ELR (cell line): ENCODE data around the gene ETHE1.

Experiments
- DNase-seq: peaks from one replicate; pipeline ENCODE4 v3.0.0-alpha.2; 2015; ENCODE audit warnings: low read depth

Gene ETHE1, protein sequence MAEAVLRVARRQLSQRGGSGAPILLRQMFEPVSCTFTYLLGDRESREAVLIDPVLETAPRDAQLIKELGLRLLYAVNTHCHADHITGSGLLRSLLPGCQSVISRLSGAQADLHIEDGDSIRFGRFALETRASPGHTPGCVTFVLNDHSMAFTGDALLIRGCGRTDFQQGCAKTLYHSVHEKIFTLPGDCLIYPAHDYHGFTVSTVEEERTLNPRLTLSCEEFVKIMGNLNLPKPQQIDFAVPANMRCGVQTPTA

GRCh38 chr19:43526884-43527859 is at the start of gene ETHE1:
TSS of gene ETHE1 (minus strand) at chr19:43527201. CDS start at chr19:43527177, 24 bp downstream.
- peak; percentile 80 for DNase-seq

DNA sequence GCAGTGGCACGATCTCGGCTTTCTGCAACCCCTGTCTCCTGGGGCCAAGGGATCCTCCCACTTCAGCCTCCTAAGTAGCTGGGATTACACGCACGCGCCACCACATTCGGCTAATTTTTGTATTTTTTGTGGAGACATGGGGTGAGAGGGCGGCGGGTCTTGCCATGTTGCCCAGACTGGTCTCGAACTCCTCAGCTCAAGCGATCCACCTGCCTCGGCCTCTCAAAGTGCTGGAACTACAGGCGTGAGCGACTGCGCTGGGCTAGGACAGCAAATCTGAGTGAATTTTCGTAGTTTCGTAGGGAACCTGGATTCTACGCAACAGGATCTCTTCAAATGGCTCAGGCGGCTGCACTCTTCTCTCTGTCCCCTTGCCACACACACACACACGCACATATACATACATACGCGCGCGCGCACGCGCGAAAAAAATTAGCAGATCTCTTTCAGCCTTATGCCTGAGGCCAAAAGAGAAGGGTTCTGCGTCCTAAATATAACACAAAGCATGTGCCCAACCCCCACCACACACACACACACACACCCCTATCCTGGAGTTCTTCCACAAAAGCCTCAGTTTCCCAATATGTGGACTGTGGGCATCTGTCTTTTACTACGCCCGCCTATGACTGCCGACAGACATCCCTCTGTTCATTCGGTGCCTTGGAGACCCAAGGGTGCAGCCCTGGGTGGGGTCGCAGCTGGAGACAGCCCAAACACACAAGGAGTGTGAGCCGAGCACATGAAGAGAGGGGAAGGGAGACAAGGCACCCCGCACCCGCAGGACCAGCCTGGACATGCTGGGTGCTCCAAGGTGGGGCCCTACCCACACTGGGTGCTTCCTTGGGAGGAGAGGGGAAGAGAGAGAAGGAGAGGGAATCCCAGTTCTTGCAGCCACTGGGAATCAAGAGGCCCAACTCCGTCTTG is 49.2 kb upstream of the ETHE1 start:
- DNase-seq: no peak

DNA sequence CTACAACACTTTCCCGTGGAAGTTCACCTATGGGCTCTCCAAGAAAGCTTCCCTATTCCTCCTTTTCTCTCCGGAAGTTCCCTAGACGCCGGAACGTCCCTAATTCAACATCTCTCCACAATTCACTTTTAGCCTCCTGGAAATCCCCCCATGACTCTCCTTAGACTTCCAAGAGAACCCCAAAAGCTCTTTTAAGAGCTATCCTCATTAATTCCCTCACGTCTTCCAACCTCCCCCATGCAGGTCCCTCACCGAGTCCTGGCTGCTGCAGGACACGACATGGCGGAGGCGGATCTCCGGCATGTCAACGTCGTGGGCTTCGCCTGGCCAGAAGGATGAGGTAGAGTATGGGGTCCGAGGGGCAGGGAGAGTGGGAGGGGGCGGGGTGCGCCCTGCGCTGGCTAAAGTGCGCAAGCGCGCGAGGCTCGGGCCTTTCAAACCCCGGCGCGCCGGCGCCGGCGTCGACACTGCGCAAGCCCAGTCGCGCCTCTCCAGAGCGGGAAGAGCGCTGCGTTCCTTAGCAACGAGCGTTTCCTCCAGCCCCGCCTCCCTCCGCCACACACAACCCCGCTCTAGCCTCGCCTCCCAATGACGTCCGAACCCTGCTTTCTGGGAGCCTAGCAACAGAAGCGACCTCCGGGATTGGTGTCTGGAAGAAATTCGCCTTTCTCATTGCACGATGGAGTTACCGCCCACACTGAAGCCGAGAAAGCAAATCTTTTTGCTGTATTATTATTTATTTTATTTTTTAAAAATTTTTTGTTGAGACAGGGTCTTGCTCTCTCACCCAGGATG is 48.4 kb upstream of the ETHE1 start, which contains the start of the genes PINLYP and XRCC1:
TSS of gene PINLYP (plus strand) at position 646 of the 795 bp plus-strand sequence. CDS start 1,391 bp downstream, outside the sequence.
TSS of gene XRCC1 (minus strand) at position 372 of the 795 bp plus-strand sequence. CDS start at position 303, 69 bp downstream.
- DNase-seq: peak; percentile 99

- DNase-seq: peak; percentile 79
These were observed 47.6 kb upstream of the ETHE1 start for GRCh38 chr19:43574424-43575155.

DNA sequence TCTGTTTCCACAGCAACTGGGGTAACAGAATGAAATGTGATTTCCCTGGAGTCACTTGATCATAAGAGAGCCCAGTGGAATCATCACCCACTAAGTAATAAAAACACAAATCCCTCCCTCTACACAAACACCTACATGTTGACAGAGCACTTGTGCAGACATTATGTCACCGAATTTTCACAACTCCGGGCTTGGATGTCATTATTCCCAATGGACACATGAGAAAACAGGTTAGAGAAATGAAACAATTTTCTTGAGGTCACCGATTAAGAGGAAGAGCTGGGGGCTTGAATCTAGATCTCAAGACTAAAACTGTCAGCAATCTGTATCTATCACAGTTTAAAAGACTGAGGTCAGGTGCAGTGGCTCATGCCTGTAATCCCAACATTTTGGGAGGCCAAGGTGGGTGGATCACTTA is 45.2 kb upstream of the ETHE1 start:
- DNase-seq: no peak

GRCh38 chr19:43570174-43570791 is 43.3 kb upstream of the ETHE1 start:
- peak; percentile 22 for DNase-seq

DNA sequence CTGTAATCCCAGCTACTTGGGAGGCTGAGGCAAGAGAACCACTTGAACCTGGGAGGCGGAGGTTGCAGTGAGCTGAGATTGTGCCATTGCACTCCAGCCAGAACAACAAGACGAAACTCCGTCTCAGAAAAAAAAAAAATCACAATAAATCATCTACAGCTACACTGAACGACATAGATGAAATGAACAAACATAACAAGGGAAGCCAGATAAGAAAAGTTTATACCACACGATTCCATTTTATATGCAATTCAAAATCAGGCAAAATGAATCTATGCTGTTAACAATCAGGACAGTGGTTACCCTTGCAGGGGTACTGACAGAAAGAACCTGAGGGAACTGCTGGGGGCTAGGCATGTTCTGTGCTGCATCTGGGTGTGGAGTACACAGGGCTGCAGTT is 42.7 kb upstream of the ETHE1 start:
- DNase-seq: no peak

- no peak for DNase-seq
These were observed 37.8 kb upstream of the ETHE1 start for GRCh38 chr19:43564800-43565199.

- DNase-seq: no peak
These were observed 36.9 kb upstream of the ETHE1 start for GRCh38 chr19:43563816-43564457.

DNA sequence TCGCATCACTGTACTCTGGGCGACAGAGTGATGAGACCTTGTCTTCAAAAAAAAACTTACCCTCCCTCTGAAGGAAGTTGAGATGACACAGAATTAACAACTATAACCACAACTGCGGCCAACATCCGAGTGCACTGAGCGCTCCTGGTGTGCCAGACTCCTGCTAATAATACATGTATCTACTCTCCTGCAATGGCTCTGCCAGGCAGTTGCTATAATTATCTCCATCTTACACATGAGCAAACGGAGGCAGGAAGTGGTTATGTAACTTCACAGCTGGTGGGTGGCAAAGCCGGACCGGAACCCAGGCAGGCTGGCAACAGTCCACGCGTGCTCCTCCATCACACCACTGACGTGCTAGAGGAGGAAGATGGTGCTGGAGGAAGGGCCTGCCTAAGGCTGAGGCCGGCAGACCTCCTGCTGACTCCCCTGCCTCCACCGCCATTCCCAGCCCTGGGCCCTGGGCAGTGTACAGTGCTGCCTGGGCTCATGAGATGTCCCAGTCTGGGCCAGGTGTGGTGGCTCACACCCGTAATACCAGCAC is 35.8 kb upstream of the ETHE1 start:
- peak; percentile 95 for DNase-seq

- DNase-seq: no peak
These were observed 35.3 kb upstream of the ETHE1 start for GRCh38 chr19:43562226-43562697.

GRCh38 chr19:43561139-43561970 is 34.4 kb upstream of the ETHE1 start:
- DNase-seq: no peak

DNA sequence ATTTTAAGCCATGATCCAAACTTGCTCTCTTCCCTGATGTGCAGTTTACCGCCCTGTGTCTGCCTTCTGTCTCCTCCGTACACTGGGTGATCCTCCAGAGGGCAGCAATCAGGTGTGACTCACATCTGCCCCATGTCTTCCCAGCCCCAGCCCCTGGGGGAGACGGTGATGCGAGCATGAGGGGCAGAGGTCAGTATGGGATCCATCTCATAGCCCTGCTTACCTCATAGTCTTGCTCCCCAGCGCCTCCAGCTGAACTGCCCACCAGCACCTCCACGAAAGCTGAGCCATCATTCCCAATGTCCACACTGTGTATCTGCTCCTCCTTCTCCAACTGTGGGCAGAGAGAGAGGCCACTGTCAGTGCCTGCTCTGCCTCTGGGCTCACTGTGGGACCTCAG is 33.7 kb upstream of the ETHE1 start:
- peak; percentile 78 for DNase-seq

DNA sequence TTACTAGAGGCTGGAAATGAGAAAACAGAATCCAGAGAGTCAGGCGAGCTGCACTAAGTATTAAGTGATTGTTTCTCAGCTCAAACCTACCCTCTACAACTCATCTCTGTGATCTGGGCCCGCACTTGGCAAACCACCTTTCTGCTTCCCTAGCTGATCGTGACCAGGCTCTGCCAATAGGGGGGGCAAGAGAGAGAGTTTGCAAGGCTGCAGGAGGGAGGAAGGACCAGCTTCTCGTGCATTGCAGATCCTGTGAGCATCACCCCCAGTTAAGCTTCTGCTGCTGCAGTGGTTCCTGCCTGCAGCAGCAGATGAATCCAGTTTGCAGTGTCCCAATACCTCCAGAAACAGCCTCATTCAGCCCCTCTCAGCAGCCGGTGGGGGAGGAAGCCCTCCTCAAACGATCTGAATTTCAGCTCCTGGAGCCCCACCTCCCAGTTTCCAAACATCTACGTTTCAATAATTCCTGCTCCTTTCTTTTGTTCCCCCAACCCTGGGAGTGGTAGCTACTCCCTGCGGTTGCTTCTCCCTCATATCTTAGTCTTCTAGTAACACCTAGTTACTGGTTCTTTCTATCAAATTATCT is 28.3 kb upstream of the ETHE1 start:
- DNase-seq: peak; percentile 74

DNA sequence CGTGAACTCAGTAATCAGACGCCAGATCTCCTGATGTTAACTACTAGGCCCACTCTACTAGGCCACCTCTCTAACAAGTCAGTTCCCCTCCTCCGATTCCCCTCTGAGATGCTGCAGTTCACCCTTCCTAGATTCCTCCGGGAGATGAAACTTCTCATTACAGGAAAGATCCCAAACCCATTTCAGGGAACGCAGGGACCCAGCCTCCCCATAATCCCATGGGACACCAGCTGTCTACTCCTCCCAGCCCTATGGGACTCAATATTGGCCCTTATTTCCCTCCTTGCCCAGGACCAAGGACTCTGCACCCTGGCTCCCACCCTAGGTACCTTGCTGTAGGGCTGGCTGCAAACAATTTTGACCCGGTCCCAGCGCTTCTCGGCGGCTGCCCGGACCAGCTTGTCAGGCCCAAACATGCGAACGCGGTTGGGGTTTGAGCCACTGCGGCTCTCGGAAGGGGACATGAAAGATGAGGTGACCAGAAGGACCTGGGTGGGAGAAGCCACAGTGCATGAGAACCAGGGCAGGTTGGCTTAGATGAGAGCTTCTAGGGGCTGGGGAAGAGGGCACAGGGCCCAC is 27.4 kb upstream of the ETHE1 start:
- no peak for DNase-seq

DNA sequence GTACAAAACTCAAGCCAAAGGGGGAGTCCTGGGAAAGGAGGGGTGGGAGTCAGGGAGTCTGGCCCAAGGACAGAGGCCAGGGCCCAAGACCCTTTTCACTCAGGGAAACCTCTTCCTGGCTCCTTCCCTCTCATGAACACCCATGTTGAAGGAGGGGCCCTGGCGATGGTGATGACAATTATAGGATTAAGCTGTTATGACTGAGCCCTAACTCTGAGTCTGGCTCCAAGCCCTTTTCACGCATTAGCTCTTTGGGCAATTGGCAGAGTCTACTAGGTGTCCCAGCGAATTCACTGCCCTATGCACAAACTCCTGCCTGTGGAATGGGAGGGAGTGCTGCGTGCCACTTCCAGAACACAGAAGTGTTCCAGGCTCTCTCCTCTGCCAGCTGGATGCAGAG is 26.7 kb upstream of the ETHE1 start:
- DNase-seq: no peak

GRCh38 chr19:43552616-43553015 is 25.6 kb upstream of the ETHE1 start:
- DNase-seq: no peak
